ENCODE data around the gene WEE1.

GRCh38 chr11:9577556-9577955 is 4.1 kb downstream of the WEE1 start:
- TF ChIP-seq EZH2phosphoT487 (IDR thresholded peaks at IDR 0.05; ENCODE audit: unreplicated experiment) (no peak), CTCF (conservative IDR thresholded peaks at IDR 0.05; ENCODE audit: low read depth in 2 of 2) (no peak)
